GM18907 (cell line): ENCODE measurements around the gene PRKRIP1.
"Not testable (repeated sequence)": the region's sequence is repeated elsewhere in the genome, so short reads cannot be mapped to it uniquely, and the experiment has no call there.

Source experiments
- ATAC-seq: cut with Tn5 transposase; IDR thresholded peaks from one replicate; pipeline ENCODE4 v1.9.1; 2021; ENCODE audit warnings: mild to moderate bottlenecking, moderate library complexity; ENCODE audit not compliant: unreplicated experiment

Gene PRKRIP1

DNA sequence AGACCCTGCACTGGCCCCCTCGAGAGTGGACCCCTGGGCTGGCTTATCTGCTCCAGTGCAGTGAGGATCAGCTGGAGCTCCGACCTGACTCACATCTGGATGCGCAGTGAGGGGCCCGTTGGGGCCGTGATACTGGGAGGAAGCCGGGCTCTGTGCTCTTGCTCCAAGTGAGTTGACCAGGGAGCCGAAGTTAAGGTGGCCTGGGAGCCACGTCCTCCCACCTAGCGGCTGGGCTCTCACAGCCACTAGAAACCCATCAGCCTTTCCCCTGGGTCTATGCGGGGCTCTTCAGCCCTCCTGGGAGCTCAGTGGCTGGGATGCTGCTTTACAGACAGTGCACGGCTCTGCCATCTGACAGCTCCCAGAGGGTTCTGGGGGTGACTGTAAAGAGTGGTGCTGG, 59.4 kb downstream of the PRKRIP1 start:
- no peak for ATAC-seq

DNA sequence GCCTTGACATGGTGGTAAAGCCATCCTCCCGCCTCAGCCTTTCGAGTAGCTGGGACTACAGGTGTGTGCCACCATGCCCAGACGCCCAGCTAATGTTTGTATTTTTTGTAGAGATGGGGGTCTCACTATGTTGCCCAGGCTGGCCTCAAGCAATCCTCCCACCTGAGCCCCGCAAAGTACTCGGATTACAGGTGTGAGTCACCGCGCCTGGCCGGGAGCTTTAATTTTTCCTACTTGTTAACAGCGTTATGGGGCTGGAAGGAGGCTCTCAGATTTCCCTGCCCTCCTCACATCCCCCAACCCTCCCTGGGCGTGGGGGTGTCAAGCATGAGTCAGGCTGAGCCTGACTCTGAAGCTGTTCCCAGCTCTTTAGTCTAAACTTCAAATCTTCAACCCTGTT, 60.2 kb downstream of the PRKRIP1 start:
- ATAC-seq = no peak

DNA sequence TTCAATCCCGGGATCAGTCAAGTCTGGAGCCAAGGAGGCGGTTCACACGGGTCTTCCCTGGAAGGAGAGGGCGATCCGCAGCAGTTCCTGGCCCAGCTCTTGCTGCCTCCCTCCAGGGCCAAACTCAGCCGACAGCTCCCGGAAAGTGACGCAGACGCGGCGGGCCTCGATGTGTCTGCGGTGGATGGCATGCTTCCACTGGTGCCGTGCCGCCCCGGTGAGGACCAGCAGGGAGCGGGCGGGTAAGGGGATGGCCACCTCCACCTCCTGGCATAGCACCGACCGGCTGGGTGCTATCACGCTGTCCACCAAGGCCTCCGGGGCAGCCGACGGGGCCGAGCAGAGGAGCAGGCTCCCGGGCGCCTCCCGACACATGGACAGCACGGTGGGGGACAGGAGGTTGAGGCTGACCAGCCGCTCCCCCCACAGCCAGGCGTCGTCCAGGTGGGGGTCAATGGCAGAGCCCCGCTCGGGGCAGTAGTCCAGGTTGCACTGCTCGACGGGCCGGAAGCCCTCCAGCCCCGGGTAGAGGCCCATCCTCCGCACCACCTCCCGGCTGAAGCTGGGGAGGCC, 61.3 kb downstream of the PRKRIP1 start:
- no peak for ATAC-seq

DNA sequence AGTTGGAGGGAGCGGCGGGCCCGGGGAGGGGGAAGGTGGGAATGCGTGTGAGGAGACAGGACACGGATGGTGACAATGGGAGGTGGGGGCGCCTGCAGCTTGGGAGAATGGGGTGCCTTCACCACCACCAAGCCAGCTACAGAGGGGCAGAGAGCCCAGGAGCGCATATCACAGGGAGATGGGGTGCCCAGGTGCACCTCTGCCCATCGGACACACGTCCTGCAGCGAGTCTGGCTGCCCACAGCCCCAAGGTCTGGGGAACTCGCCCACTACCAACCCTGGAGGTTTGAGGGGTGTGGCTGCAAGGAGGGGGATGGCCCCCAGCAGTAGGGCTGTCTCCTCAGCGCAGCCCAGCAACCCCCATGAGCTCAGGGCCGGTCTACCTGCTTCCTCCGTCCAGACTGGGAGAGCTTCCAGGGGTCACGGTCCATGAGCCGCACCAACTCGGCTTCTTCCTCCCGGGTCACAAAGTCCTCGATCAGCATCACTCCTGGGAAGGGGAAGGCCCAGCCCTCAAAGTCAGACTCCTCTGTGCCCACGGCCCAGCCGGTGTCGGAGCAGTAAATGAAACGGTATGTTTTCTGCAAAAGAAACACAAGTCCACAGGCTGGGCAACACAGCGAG, 63.2 kb downstream of the PRKRIP1 start:
- no peak for ATAC-seq

DNA sequence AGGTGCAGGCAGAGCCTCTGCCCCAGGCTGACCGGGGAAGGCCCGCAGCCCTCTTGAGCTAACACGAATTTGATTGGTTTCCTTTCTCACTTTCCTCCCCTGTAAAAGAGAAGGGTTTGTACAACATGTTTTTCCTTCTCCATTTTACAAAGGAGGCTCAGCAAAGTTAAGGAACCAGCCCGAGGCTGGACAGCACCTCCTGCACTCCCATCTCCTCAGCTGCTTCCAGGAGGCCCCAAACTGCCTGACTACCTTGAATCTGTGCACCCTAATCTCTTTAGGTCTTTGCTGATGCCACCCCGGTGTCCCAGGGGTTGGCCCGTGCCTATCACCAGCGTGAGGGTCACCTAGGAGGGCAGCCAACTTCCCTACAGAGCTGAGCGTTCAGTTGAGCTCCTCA, 64.3 kb downstream of the PRKRIP1 start:
- ATAC-seq = no peak

DNA sequence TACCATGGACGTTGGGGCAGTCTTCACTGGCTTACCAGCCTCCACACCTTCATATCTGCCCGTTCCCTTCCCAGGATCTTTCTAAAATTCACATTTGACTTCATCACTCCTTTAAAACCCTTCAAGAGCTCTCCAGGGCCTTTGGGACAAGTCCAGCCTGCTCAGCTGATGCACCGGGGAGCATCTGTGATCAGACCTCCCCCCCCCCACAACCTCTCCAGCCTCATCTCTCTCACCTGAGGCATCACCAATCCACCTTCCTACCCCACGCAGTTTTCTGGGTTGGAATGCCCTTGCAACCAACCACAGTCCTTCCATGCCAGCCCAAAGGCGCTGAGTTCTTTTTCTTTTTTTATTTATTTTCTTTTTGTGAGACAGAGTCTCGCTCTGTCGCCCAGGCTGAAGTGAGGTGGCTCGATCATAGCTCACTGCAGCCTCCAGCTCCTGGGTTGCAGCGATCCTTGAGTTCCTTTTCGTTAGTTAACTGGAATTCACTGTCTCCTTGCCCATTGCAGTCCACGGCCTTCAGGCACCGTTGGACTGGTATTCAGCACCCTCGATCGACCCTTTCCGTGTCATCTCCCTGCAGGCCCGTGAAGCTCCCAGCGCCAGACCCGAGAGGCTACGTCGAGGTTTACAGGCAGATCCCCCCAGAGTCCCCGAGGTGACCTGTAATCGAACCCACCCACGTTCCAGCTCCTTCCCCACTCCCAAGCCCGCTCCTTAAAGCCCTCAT, 67.8 kb downstream of the PRKRIP1 start:
- ATAC-seq = peak; percentile 11

DNA sequence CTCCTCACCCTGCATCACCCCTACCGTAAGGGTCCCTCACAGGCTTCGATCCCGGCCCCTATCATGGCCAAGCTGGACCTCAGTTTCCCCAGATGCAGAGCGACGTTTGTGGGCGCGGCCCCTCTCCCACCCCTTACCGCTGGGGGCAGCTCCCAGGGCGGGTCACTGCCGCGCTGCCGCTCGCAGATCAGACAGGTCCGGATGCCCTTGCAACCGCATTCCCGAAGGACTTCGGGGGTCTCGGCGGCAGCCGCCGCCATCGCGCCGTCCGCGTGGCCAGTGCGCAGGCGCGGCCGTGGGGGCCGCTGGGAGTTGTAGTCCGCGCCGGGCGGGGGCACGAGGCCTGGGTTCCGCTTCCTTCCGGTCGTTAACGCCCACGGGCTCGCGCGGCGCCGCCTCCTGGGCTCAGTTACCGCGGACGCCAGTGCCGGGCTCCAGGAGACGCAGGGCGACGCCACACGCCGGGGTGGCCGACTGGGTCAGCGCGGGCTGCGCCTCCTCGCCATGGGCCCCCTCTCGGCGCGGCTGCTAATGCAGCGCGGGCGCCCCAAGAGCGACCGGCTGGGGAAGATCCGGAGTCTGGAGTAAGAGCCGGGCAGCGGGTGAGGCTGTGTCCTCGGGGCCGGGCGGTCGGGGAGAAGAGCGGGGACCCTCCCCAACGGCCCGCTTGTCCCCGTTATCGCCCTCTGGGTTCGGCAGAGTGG, 68.6 kb downstream of the PRKRIP1 start, which contains the start of the genes ALKBH4 and LRWD1:
ALKBH4 (minus strand) TSS at position 287 of the 704 bp plus-strand sequence; CDS start at position 260, 27 bp downstream.
LRWD1 (plus strand) TSS at position 408 of the 704 bp plus-strand sequence; CDS start at position 505, 97 bp downstream.
- ATAC-seq = peak; percentile 86

DNA sequence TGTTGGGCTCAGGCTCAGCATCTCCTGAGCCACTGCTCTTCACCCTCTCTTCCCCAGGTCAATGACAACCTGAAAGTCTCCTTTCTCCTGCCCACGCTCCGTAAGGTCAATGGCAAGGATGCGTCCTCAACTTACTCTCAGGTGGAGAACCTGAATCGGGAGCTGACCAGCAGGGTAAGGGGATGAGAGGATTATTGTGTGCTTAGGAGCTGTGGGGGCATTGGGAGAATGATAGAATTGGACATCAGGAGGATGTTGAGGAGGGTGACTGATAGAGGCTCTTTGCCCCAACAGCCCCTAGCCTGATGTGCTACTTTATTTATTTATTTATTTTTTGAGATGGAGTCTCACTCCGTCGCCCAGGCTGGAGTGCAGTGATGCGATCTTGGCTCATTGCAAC, 69.9 kb downstream of the PRKRIP1 start:
- ATAC-seq = no peak

DNA sequence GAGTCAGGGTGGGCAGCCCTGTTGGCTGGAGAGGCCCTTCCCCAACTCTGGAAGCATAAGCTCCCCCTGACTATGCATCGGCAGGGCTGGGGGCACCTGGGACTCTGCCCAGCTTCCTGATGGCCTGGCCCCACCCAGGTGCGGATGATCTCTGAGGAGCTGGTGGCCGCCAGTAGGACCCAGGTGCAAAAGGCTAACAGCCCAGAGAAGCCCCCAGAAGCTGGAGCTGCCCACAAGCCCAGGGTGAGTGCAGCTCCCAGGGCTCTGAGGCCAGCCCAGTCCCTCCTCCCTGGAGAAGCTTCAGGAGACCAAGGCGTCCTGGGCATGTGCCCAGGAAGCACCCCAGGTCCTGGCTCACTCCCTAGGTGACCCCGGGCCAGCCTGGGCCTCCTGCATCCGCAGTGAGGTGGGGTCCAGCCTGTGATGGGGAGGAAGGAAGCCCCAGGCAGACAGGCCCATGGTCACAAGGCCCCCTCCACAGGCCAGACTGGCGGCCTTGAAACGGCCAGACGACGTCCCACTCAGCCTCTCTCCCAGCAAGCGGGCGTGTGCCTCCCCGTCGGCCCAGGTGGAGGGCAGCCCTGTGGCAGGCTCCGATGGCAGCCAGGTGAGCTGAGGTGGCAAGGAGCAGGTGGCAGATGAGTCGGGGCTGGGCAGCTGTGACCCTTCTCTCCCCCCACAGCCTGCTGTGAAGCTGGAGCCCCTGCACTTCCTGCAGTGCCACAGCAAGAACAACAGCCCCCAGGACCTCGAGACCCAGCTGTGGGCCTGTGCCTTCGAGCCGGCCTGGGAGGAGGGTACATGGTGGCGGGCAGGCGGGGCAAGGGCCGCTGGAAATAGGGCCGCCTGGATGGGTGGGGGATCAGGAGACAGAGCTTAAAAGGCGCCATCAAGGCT, 71.7 kb downstream of the PRKRIP1 start:
- ATAC-seq = no peak

DNA sequence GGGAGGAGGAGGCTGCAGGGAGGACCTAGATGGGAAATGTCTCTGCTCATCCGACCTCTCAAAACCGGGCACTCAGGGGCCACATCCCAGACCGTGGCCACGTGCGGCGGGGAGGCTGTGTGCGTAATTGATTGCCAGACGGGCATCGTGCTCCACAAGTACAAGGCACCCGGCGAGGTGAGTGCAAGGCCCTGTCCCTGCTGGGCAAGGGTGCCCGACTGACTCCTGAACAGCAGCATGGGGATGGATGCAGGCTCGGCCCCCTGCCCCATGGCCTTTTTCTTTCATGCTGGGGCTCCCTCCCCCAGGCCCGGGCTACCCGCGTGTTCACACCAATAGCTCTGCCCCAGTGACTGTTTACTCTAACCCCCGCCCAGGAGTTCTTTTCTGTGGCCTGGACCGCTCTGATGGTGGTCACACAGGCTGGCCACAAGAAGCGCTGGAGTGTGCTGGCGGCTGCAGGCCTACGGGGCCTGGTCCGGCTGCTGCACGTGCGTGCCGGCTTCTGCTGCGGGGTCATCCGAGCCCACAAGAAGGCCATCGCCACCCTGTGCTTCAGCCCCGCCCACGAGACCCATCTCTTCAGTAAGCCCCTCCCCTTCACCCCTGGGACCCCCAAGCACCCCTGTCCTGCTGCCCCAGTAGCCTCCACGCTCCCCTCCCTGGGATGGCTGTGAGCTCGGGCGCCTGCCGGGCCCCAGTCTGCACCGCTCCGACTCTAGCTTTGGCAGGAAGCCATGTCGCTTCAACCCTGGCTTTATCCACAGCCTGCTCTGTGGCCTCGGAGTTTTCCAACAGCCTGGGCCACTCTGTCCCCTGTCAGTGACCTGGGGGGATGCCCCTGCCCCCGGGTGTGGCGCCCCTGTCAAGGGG, 72.6 kb downstream of the PRKRIP1 start:
- ATAC-seq = no peak

DNA sequence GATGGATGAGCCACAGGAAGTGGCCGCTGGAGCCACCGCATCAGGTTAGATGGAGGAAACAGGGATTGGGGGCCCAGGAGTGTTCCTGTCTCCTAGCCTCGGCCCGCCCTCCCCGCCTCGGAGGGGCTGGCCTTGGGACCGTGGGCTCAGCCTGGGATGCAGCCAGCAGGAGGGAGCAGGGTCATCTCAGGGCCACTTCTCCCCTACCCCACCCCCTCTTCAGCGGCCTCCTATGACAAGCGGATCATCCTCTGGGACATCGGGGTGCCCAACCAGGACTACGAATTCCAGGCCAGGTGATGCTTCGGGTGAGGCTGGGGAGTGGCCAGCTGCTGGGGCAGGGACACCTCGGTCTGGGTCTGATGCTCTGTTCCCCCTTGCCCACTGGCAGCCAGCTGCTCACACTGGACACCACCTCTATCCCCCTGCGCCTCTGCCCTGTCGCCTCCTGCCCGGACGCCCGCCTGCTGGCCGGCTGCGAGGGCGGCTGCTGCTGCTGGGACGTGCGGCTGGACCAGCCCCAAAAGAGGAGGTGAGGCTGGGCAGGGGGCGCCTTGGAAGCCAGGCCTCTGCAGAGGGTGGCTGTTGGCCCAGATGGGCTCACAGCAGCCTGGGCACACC, 73.3 kb downstream of the PRKRIP1 start:
- ATAC-seq = no peak

DNA sequence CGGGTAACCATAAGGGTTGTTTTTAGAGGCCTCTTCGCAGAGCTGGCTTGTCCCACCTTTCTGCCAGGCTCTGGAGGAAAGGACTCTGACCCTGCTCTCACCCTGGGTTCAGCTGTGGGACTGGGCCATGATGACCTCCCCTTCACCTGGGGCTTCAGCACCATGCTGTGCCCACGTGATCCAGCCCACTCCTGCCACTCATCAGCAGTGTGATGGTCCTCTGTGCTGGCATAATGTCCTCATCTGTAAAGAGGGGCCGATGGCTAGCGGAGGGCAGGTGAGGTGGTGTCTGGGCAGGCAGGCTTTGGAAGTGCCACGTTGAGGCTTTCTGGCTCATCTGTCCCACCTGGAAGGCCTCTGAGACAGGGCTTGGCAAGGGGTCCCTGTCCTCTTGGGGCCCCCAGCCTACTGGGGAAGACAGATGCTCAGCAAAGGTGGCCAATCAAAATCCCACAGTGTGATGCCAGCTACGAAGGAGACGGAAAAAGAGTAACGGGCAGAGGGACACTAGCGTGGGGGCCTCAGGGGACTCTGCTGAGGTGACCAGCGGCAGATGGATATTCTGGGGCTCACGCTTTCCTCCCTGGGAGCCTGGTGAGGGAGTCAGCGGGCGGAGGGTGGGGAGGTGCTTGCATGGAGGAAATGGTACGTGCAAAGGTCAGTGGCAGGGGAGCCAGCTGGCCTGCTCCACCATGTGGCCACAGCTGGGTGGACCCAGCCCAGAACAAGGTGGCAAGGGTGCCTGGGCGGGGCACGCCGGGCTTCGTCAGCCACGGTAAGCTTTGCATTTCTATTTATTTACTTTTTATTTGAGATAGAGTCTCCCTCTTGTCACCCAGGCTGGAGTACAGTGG, 74.0 kb downstream of the PRKRIP1 start:
- ATAC-seq = no peak

DNA sequence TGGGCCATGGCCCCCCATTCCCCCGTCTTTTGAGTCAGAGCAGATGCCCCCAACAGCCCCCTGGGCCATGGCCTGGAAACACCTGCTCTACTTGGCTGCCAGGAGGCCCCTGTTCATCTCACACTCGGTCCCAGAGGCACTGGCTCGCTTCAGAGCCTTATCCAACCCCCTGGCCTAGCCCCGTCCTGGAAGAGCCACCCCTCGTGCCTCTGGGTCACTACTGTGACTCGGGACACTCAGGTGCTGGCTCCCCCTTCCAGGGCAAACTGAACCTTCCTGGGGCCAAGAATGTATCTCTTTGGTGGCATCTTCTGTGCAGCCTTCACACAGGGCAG, 75.6 kb downstream of the PRKRIP1 start:
- ATAC-seq = no peak

DNA sequence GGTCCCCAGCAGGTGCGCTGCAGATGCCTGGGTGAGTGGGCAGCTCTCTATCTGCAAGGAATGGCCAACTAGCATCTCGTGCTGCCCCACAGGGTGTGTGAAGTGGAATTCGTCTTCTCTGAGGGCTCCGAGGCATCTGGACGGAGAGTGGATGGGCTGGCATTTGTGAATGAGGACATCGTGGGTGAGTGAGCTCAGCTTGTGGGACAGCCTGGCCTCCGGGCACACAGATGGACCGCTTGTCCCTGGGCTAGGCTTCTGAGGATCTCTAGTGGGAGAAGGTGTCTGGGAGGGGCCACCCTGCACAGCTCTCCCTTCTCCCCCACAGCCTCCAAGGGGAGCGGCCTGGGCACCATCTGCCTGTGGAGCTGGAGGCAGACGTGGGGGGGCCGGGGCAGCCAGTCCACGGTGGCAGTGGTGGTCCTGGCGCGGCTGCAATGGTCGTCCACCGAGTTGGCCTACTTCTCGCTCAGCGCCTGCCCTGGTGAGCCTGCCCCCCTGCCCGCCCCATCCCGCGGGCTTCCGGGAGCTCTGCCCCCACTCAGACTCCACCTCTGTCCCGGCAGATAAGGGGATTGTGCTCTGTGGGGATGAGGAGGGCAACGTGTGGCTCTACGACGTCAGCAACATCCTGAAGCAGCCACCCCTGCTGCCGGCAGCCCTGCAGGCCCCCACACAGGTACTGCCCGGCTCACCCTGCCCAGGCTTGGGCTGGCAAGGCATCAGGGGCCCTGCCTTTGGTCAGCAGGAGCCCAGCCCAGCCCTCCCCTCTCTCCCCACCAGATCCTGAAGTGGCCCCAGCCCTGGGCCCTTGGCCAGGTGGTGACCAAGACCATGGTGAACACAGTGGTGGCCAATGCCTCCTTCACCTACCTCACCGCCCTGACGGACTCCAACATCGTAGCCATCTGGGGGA, 76.2 kb downstream of the PRKRIP1 start:
- ATAC-seq = no peak

DNA sequence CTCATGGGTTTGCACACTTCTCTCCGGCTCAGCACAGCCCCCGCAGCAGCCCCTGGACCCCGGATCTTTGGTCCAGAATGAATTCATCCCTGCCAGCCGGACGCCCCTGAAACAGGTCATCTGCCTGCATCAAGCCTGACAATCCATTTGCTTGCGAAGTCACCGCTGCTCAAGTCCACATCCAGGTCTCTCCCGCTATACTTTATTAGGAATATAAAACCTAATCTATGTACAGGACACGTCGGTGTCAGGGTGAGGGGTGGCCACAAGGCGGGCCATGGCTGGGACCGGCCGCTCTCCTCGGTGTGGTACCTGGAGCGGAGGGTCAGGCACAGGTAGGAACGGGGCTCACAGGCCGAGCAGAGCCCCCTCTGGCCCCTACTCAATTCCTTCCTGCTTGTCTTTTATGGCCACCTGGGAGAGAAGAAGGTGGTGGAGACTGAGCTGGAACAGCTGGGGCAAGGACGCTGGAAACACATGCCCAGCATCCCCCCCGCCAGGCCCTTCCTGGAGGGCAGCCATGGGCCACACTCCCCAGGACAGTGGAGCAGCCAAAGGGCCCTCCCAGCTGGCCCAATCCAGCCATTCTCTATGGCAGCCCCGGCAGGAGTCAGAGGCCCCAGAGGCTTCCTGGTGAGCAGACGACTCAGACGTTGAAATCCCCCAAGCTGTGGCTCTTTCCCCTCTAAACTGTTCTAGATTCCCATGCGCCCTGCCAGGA, 77.3 kb downstream of the PRKRIP1 start:
- ATAC-seq = no peak

DNA sequence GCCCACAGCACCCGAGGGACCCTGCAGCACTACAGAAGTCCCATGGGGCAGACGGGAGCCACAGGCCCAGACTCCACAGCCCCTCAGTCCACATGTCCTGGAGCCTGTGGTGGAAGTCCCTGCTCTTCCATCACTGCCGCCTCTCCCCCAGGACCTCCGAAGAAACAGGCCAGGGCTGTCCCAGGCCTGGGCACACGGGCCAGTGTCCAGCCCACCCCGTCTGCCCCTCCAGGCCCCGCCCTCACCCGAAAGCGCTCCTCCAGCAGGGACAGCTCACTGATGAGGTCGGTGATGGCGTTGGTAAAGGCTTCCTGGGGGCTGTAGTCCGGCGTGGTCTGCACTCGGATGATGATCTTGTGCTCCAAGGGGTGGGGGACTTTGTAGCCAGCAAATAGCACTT, 78.0 kb downstream of the PRKRIP1 start:
- ATAC-seq = not testable (repeated sequence)
